ENCODE data around the gene JCHAIN. TPM values are rescaled to one million over a fixed set of nuclear protein-coding genes. Genes with fewer than 3 reads are reported as not detected.

The JCHAIN gene
- total and polyA plus RNA-seq, 9 of the 15 experiments (the other 6 are each of a cell fraction or from before 2014, with no cell fraction given): 0.04 to 0.68 (median 0.26) TPM; not detected in 5

- TF ChIP-seq MLLT1 (IDR thresholded peaks at IDR 0.05) (no peak), SMAD3 (CRISPR knock-in tag; conservative IDR thresholded peaks at IDR 0.05) (no peak), KHSRP (IDR thresholded peaks at IDR 0.05) (no peak), POU5F1 (IDR thresholded peaks at IDR 0.05; ENCODE audit: borderline replicate concordance, low read depth, low read length, partially characterized antibody) (no peak), NBN (IDR thresholded peaks at IDR 0.05; ENCODE audit: low read depth) (no peak), PHTF2 (CRISPR knock-in tag; IDR thresholded peaks at IDR 0.05) (no peak)
These were observed 10.3 kb upstream of the JCHAIN start (continued) for GRCh38 chr4:70676554-70677090.

- ATAC-seq (no peak), FAIRE-seq (no peak), DNase-seq (ENCODE audit: extremely low read depth in 1 of 4, low spot score in 3 of 4) (no peak)
- 21% methylated on average over 1 of the region's 1 CpG for WGBS (ENCODE audit: insufficient coverage, low coverage, missing lambda C conversion rate)
- Histone ChIP-seq H4K20me1 (replicated peaks; ENCODE audit: control insufficient read depth, insufficient read depth, low read length) (no peaks in the 10 kb centered on the region), H2AFZ (ENCODE audit: low read depth, low read length) (no peak overlapping the region), H3K27ac (ENCODE audit: extremely low read depth, low read depth, low read length) (no peak overlapping the region), H3K4me2 (ENCODE audit: insufficient read depth, low read length) (no peak overlapping the region), H3K36me3 (ENCODE audit: control insufficient read depth, insufficient read depth, low read length) (no peaks in the 10 kb centered on the region), H3K9me1 (ENCODE audit: control insufficient read depth, insufficient read depth, low read length) (no peaks in the 10 kb centered on the region), H3K4me1 (replicated peaks in 1 of 2; ENCODE audit: control insufficient read depth in 2 of 2, insufficient read depth in 2 of 2, low read length in 2 of 2) (no peaks in the 10 kb centered on the region), H3K9me3 (replicated peaks; ENCODE audit: control insufficient read depth, insufficient read depth, low read depth, low read length) (no peaks in the 10 kb centered on the region), H3K9ac (ENCODE audit: insufficient read depth in 1 of 2, low read depth in 2 of 2, low read length in 2 of 2) (no peak overlapping the region), H3K27me3 (ENCODE audit: control insufficient read depth in 2 of 2, insufficient read depth in 2 of 2, low read length in 2 of 2) (no peaks in the 10 kb centered on the region), H3K4me3 (no peak overlapping the region), H3K79me2 (ENCODE audit: control insufficient read depth, insufficient read depth, low read length) (no peaks in the 10 kb centered on the region)
- TF ChIP-seq HNRNPLL (IDR thresholded peaks at IDR 0.05; ENCODE audit: low read depth, low read length, poor library complexity, severe bottlenecking) (no peak), NFXL1 (CRISPR knock-in tag; IDR thresholded peaks at IDR 0.05) (no peak), ZBED1 (IDR thresholded peaks at IDR 0.05) (no peak), ZNF253 (CRISPR knock-in tag; conservative IDR thresholded peaks at IDR 0.05) (no peak), CEBPB (tag; IDR thresholded peaks at IDR 0.05) (no peak), SMAD3 (CRISPR knock-in tag; conservative IDR thresholded peaks at IDR 0.05) (no peak), PML (IDR thresholded peaks at IDR 0.05; ENCODE audit: low read length) (no peak), CHCHD3 (CRISPR knock-in tag; IDR thresholded peaks at IDR 0.05) (no peak), RFX5 (IDR thresholded peaks at IDR 0.05; ENCODE audit: low read depth, low read length) (no peak), POLR2G (IDR thresholded peaks at IDR 0.05; ENCODE audit: low read depth, low read length) (no peak), KAT2B (IDR thresholded peaks at IDR 0.05; ENCODE audit: low read depth, low read length) (no peak)
- BruUV-seq (replicated peaks): no TSS peak
- ChIA-PET CTCF (ENCODE audit: low intra/inter-chr PET ratio) (no interaction called here), POLR2A (no interaction called here)
- intact Hi-C loops (cut with micrococcal nuclease) (no loop called here), in situ Hi-C loops (cut with MboI) (no loop called here)
These were observed 8.4 kb upstream of the JCHAIN start for GRCh38 chr4:70674731-70675130.
